Mammary epithelial cell (primary cell): ENCODE results near the gene ZNHIT1.

ENCODE experiments used
- EZH2 ChIP-seq: IDR thresholded peaks from 2 replicates; pipeline ENCODE4 v1.6.1; 2012; ENCODE audit warnings: low read length, inconsistent platforms, borderline replicate concordance
- TF ChIP-seq, protein P1 (sequence below), 2 donors: IDR thresholded peaks in 1 of 2; conservative IDR thresholded peaks in 1 of 2; 2 replicates each; pipeline ENCODE4 v1.5.1; 2011 to 2012; ENCODE audit warnings: inconsistent platforms in 2 of 2, low read length in 2 of 2, mild to moderate bottlenecking in 2 of 2, control low read depth in 1 of 2, low read depth in 1 of 2; ENCODE audit not compliant: insufficient read depth in 1 of 2; ENCODE audit errors: extremely low read depth in 1 of 2

DNA sequence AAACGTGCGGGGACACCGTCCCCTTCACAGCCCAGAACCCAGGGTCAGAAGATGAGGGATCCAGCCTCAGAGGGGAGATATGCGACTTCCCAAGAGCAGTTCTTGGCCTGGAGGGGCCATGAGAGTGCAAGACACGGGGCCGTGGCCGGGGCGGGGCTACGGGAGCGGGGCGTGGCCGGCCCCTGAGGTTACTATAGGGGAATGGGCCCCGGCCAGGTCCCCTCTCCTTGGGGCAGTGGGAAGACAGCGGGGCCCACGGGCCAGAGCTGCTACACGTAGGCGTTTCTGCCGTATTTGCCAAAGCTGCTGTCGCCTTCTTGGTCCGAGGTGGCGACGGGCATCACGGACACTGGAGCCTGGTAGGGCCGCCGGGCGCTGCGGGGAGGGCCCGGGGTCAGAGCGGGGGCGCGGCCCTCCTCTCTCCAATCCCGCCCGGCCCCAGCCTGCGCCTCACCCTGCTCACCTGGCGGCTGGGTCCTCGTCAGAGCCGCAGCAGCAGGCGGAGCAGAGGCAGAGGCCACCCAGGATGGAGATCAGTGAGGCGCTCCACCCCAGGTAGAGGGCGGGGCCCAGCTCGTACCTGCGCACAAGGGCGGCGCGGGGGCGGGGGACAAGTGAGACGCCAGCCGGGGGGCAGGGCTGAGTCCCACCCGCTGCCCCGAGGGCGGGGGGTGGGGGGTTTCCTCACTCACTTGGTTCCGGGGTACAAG, 14.3 kb downstream of the ZNHIT1 start:
- no peak for TF ChIP-seq EZH2
- TF ChIP-seq, protein P1, sequence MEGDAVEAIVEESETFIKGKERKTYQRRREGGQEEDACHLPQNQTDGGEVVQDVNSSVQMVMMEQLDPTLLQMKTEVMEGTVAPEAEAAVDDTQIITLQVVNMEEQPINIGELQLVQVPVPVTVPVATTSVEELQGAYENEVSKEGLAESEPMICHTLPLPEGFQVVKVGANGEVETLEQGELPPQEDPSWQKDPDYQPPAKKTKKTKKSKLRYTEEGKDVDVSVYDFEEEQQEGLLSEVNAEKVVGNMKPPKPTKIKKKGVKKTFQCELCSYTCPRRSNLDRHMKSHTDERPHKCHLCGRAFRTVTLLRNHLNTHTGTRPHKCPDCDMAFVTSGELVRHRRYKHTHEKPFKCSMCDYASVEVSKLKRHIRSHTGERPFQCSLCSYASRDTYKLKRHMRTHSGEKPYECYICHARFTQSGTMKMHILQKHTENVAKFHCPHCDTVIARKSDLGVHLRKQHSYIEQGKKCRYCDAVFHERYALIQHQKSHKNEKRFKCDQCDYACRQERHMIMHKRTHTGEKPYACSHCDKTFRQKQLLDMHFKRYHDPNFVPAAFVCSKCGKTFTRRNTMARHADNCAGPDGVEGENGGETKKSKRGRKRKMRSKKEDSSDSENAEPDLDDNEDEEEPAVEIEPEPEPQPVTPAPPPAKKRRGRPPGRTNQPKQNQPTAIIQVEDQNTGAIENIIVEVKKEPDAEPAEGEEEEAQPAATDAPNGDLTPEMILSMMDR (conservative IDR thresholded peaks at IDR 0.05 in 1 of 2, IDR thresholded peaks at IDR 0.05 in 1 of 2; ENCODE audit: extremely low read depth in 1 of 2, insufficient read depth in 1 of 2, low read depth in 1 of 2, low read length in 2 of 2), result no peak
